Cardiac fibroblast (primary cell): ENCODE measurements around the gene GTPBP4.

Experiments
- DNase-seq, 2 donors: peaks; one replicate each; pipeline versions ENCODE4 v3.0.0 to v3.0.0-alpha.2; 2010; ENCODE audit warnings: low read depth in 2 of 2
- H3K4me3 ChIP-seq, 2 donors: replicated peaks in 1 of 2; 1 replicate in 1 of 2; 2 replicates in 1 of 2; pipeline ENCODE4 v1.5.1; 2011; ENCODE audit warnings: low read depth in 2 of 2, low read length in 2 of 2, mild to moderate bottlenecking in 2 of 2, moderate library complexity in 1 of 2
- CTCF ChIP-seq: IDR thresholded peaks from one replicate; pipeline ENCODE4 v1.5.1; 2011; ENCODE audit warnings: low read depth, mild to moderate bottlenecking, low read length, inconsistent platforms

GTPBP4 gene

GRCh38 chr10:1049425-1049958, 61.3 kb downstream of the GTPBP4 start:
- H3K4me3 ChIP-seq, result peak overlapping the region; percentile 76 to 81

GRCh38 chr10:1050145-1050544, 61.9 kb downstream of the GTPBP4 start:
- peak; percentile 34 to 54 for DNase-seq
- no peak for TF ChIP-seq CTCF

More at GRCh38 chr10:1049425-1049958, 61.3 kb downstream of the GTPBP4 start:
- TF ChIP-seq CTCF, result no peak
- DNase-seq, result no peak

GRCh38 chr10:1050554-1050953, 62.3 kb downstream of the GTPBP4 start:
- H3K4me3 ChIP-seq, result peak overlapping the region; percentile 6 to 76
- TF ChIP-seq CTCF, result no peak
- DNase-seq, result no peak

More at GRCh38 chr10:1050145-1050544, 61.9 kb downstream of the GTPBP4 start:
- H3K4me3 ChIP-seq, result peak overlapping the region; percentile 76 to 81

GRCh38 chr10:1054684-1055083, 66.5 kb downstream of the GTPBP4 start:
- H3K4me3 ChIP-seq, result peak overlapping the region in 1 of 2 donors; percentile 78
- DNase-seq, result peak in 1 of 2 donors; percentile 25
- TF ChIP-seq CTCF, result no peak

GRCh38 chr10:1056326-1057105, 68.3 kb downstream of the GTPBP4 start, which contains the start of gene WDR37:
WDR37 (plus strand) TSS chr10:1056385; CDS start chr10:1072156, 15,771 bp downstream.
- no peak for TF ChIP-seq CTCF
- H3K4me3 ChIP-seq, result peak within 1 kb of the TSS; percentile 78 to 99
- peak; percentile 87 to 92 for DNase-seq

GRCh38 chr10:1057106-1057657, 68.9 kb downstream of the GTPBP4 start:
- TF ChIP-seq CTCF, result no peak
- peak overlapping the region; percentile 78 to 99 for H3K4me3 ChIP-seq
- DNase-seq, result peak in 1 of 2 donors; percentile 31
